GM21390 (cell line): ENCODE data around the gene AIFM2.
"Not testable (repeated sequence)": the region's sequence is repeated elsewhere in the genome, so short reads cannot be mapped to it uniquely, and the experiment has no call there.

Experiments
- ATAC-seq: cut with Tn5 transposase; IDR thresholded peaks from one replicate; pipeline ENCODE4 v1.9.1; 2021; ENCODE audit not compliant: unreplicated experiment

Gene AIFM2

GRCh38 chr10:70132098-70133029 is at the start of gene AIFM2:
Gene AIFM2 (minus strand): TSS chr10:70132825. CDS start chr10:70124084, 8,741 bp downstream.
- peak; percentile 76 for ATAC-seq

GRCh38 chr10:70179209-70179608 is 46.6 kb upstream of the AIFM2 start:
- not testable (repeated sequence) for ATAC-seq

- no peak for ATAC-seq
These were observed 45.6 kb upstream of the AIFM2 start for GRCh38 chr10:70178139-70178725.

GRCh38 chr10:70176441-70176840 is 43.8 kb upstream of the AIFM2 start:
- ATAC-seq: no peak

GRCh38 chr10:70175516-70175915 is 42.9 kb upstream of the AIFM2 start:
- ATAC-seq: no peak

- no peak for ATAC-seq
These were observed 41.6 kb upstream of the AIFM2 start for GRCh38 chr10:70174058-70174741.

- peak; percentile 11 for ATAC-seq
These were observed 37.2 kb upstream of the AIFM2 start for GRCh38 chr10:70169649-70170364.

GRCh38 chr10:70169011-70169410 is 36.4 kb upstream of the AIFM2 start:
- ATAC-seq: no peak

- no peak for ATAC-seq
These were observed 34.6 kb upstream of the AIFM2 start for GRCh38 chr10:70167246-70167645.

GRCh38 chr10:70166394-70166793 is 33.8 kb upstream of the AIFM2 start:
- no peak for ATAC-seq

- ATAC-seq: no peak
These were observed 31.5 kb upstream of the AIFM2 start for GRCh38 chr10:70164163-70164562.

- no peak for ATAC-seq
These were observed 30.8 kb upstream of the AIFM2 start for GRCh38 chr10:70163448-70163847.

GRCh38 chr10:70162892-70163201 is 30.2 kb upstream of the AIFM2 start:
- peak; percentile 94 for ATAC-seq

GRCh38 chr10:70162151-70162891 is 29.7 kb upstream of the AIFM2 start:
- ATAC-seq: peak; percentile 35

GRCh38 chr10:70160798-70161197 is 28.2 kb upstream of the AIFM2 start:
- ATAC-seq: no peak

- ATAC-seq: not testable (repeated sequence)
These were observed 26.7 kb upstream of the AIFM2 start for GRCh38 chr10:70159366-70159765.

- no peak for ATAC-seq
These were observed 25.5 kb upstream of the AIFM2 start for GRCh38 chr10:70158113-70158512.

- no peak for ATAC-seq
These were observed 22.7 kb upstream of the AIFM2 start for GRCh38 chr10:70155255-70155838.

- ATAC-seq: no peak
These were observed 15.9 kb upstream of the AIFM2 start for GRCh38 chr10:70148516-70148915.

- ATAC-seq: no peak
These were observed 14.6 kb upstream of the AIFM2 start for GRCh38 chr10:70147259-70147625.
